Neutrophil (primary cell): ENCODE data around the gene CNN1.

Experiments used
- H3K27ac ChIP-seq: fragments of 200-600 bp; sonication (generic); 2 replicates; pipeline ENCODE4 v1.5.1; 2016; ENCODE audit warnings: mild to moderate bottlenecking, moderate library complexity
- H3K27me3 ChIP-seq: fragments of 200-600 bp; sonication (generic); 2 replicates; pipeline ENCODE4 v1.6.0; 2016; ENCODE audit warnings: mild to moderate bottlenecking
- H3K36me3 ChIP-seq: fragments of 200-600 bp; sonication (generic); 2 replicates; pipeline ENCODE4 v1.5.1; 2017
- H3K4me1 ChIP-seq, 2 experiments: fragments of 200-600 bp in 1 of 2; sonication (generic) in 1 of 2; 1 replicate in 1 of 2; 2 replicates in 1 of 2; pipeline versions ENCODE4 v1.5.1 to v1.6.1; 2013 to 2016; ENCODE audit warnings: low read depth in 1 of 2, low read length in 1 of 2, mild to moderate bottlenecking in 1 of 2, moderate library complexity in 1 of 2; ENCODE audit not compliant: control insufficient read depth in 1 of 2, insufficient read depth in 1 of 2
- H3K4me3 ChIP-seq, 2 experiments: fragments of 200-600 bp in 1 of 2; sonication (generic) in 1 of 2; 1 replicate in 1 of 2; 2 replicates in 1 of 2; pipeline ENCODE4 v1.5.1; 2013 to 2016; ENCODE audit warnings: low read depth in 1 of 2, low read length in 1 of 2, mild to moderate bottlenecking in 1 of 2, moderate library complexity in 1 of 2
- H3K9me3 ChIP-seq: fragments of 200-600 bp; sonication (generic); 2 replicates; pipeline ENCODE4 v1.5.1; 2016
- CTCF ChIP-seq: fragments of 200-600 bp; sonication (generic); IDR thresholded peaks from 2 replicates; pipeline ENCODE4 v1.5.1; 2016; ENCODE audit warnings: antibody characterized with exemption

Gene CNN1

GRCh38 chr19:11534948-11535347 is 3.7 kb upstream of the CNN1 start:
- H3K9me3 ChIP-seq, result no peaks in the 10 kb centered on the region
- no peaks in the 10 kb centered on the region for H3K36me3 ChIP-seq
- peaks cover 11 to 14% of the 10 kb centered on the region in 2 experiments for H3K4me1 ChIP-seq
- H3K27me3 ChIP-seq, result peaks cover 32% of the 10 kb centered on the region
- peak overlapping the region; percentile 55 for H3K27ac ChIP-seq
- no peak for TF ChIP-seq CTCF
- H3K4me3 ChIP-seq, result no peak overlapping the region

- peaks cover 11 to 14% of the 10 kb centered on the region in 2 experiments for H3K4me1 ChIP-seq
- no peaks in the 10 kb centered on the region for H3K9me3 ChIP-seq
- TF ChIP-seq CTCF, result peak; percentile 67
- no peaks in the 10 kb centered on the region for H3K36me3 ChIP-seq
- peak overlapping the region; percentile 6 to 36 for H3K4me3 ChIP-seq
- H3K27me3 ChIP-seq, result peaks cover 42% of the 10 kb centered on the region
- H3K27ac ChIP-seq, result no peak overlapping the region
These were observed 2.7 kb upstream of the CNN1 start for GRCh38 chr19:11535792-11536595.

- Histone ChIP-seq H3K4me3 (no peak overlapping the region), H3K9me3 (no peaks in the 10 kb centered on the region), H3K27me3 (peaks cover 53% of the 10 kb centered on the region), H3K36me3 (no peaks in the 10 kb centered on the region), H3K27ac (no peak overlapping the region), H3K4me1 (peaks cover 11 to 12% of the 10 kb centered on the region in 2 experiments)
- no peak for TF ChIP-seq CTCF
These were observed 1.1 kb downstream of the CNN1 start for GRCh38 chr19:11539495-11540365.

- H3K4me1 ChIP-seq, result peaks cover 6 to 10% of the 10 kb centered on the region in 2 experiments
- no peaks in the 10 kb centered on the region for H3K9me3 ChIP-seq
- no peak overlapping the region for H3K27ac ChIP-seq
- peaks cover 61% of the 10 kb centered on the region for H3K27me3 ChIP-seq
- no peak for TF ChIP-seq CTCF
- H3K36me3 ChIP-seq, result no peaks in the 10 kb centered on the region
- no peak overlapping the region for H3K4me3 ChIP-seq
These were observed 2.0 kb downstream of the CNN1 start for GRCh38 chr19:11540645-11541044.

- Histone ChIP-seq H3K9me3 (no peaks in the 10 kb centered on the region), H3K27ac (no peak overlapping the region), H3K4me1 (peaks cover under 1 to 4% of the 10 kb centered on the region in 2 experiments), H3K4me3 (no peak overlapping the region), H3K27me3 (peaks cover 61% of the 10 kb centered on the region), H3K36me3 (no peaks in the 10 kb centered on the region)
- no peak for TF ChIP-seq CTCF
These were observed 2.6 kb downstream of the CNN1 start for GRCh38 chr19:11541238-11541637.
